Fibroblast of pulmonary artery (primary cell): ENCODE measurements around the gene VRK1.

Source experiments
- DNase-seq: peaks from one replicate; pipeline ENCODE4 v3.0.0-alpha.2; 2010; ENCODE audit warnings: low read depth
- H3K4me3 ChIP-seq: replicated peaks from 2 replicates; pipeline ENCODE4 v1.5.1; 2011; ENCODE audit warnings: low read depth, mild to moderate bottlenecking, control low read depth, low read length, moderate library complexity
- CTCF ChIP-seq: IDR thresholded peaks from 2 replicates; pipeline ENCODE4 v1.5.1; 2011; ENCODE audit warnings: mild to moderate bottlenecking, control low read depth, low read length, inconsistent platforms; ENCODE audit errors: missing control alignments

Gene VRK1

GRCh38 chr14:96816281-96816680 lies 19.1 kb downstream of the VRK1 start:
- H3K4me3 ChIP-seq, result no peak overlapping the region
- DNase-seq, result no peak
- TF ChIP-seq CTCF, result no peak

GRCh38 chr14:96817750-96818666 lies 20.8 kb downstream of the VRK1 start:
- no peak for DNase-seq
- no peak overlapping the region for H3K4me3 ChIP-seq
- TF ChIP-seq CTCF, result no peak

GRCh38 chr14:96821501-96821900 lies 24.3 kb downstream of the VRK1 start:
- no peak for TF ChIP-seq CTCF
- DNase-seq, result no peak
- no peak overlapping the region for H3K4me3 ChIP-seq

- no peak for TF ChIP-seq CTCF
- DNase-seq, result no peak
- H3K4me3 ChIP-seq, result no peak overlapping the region
Measured at GRCh38 chr14:96823652-96824051, 26.5 kb downstream of the VRK1 start.

GRCh38 chr14:96824283-96824682 lies 27.1 kb downstream of the VRK1 start:
- H3K4me3 ChIP-seq, result peak overlapping the region; percentile 21

GRCh38 chr14:96826818-96827217 lies 29.6 kb downstream of the VRK1 start:
- DNase-seq, result no peak

More at GRCh38 chr14:96824283-96824682, 27.1 kb downstream of the VRK1 start:
- TF ChIP-seq CTCF, result no peak
- DNase-seq, result peak; percentile 69

More at GRCh38 chr14:96826818-96827217, 29.6 kb downstream of the VRK1 start:
- no peak for TF ChIP-seq CTCF
- H3K4me3 ChIP-seq, result no peak overlapping the region
